ENCODE data around the gene PRODH.

Gene PRODH

DNA sequence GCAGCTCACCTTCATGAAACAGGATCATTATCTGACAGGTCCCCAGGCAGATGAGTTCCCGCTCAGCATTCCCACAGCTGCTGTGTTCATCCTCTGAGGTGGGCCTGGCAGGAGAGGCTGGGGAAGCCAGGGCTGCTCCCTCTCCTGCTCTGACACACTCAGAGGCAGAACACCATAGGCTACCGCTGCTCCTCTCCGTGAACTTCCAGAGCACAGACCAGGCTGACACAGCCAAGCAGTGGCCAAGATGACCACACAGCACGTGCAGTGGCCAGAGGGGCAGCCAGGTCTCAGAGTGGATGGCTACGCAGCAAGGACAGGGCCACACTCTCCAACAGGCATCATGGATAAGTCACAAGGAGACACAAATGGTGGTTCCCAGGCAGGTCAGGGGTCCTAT, 8.5 kb downstream of the PRODH start:
- no peak for TF ChIP-seq CEBPB (IDR thresholded peaks at IDR 0.05)
- TF ChIP-seq TAF1 (IDR thresholded peaks at IDR 0.05; ENCODE audit: low read depth), result no peak
- TF ChIP-seq, protein P1, sequence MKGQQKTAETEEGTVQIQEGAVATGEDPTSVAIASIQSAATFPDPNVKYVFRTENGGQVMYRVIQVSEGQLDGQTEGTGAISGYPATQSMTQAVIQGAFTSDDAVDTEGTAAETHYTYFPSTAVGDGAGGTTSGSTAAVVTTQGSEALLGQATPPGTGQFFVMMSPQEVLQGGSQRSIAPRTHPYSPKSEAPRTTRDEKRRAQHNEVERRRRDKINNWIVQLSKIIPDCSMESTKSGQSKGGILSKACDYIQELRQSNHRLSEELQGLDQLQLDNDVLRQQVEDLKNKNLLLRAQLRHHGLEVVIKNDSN (IDR thresholded peaks at IDR 0.05), result no peak
- TF ChIP-seq CREB1 (IDR thresholded peaks at IDR 0.05; ENCODE audit: low read depth), result no peak
- TF ChIP-seq, protein P2, sequence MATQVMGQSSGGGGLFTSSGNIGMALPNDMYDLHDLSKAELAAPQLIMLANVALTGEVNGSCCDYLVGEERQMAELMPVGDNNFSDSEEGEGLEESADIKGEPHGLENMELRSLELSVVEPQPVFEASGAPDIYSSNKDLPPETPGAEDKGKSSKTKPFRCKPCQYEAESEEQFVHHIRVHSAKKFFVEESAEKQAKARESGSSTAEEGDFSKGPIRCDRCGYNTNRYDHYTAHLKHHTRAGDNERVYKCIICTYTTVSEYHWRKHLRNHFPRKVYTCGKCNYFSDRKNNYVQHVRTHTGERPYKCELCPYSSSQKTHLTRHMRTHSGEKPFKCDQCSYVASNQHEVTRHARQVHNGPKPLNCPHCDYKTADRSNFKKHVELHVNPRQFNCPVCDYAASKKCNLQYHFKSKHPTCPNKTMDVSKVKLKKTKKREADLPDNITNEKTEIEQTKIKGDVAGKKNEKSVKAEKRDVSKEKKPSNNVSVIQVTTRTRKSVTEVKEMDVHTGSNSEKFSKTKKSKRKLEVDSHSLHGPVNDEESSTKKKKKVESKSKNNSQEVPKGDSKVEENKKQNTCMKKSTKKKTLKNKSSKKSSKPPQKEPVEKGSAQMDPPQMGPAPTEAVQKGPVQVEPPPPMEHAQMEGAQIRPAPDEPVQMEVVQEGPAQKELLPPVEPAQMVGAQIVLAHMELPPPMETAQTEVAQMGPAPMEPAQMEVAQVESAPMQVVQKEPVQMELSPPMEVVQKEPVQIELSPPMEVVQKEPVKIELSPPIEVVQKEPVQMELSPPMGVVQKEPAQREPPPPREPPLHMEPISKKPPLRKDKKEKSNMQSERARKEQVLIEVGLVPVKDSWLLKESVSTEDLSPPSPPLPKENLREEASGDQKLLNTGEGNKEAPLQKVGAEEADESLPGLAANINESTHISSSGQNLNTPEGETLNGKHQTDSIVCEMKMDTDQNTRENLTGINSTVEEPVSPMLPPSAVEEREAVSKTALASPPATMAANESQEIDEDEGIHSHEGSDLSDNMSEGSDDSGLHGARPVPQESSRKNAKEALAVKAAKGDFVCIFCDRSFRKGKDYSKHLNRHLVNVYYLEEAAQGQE (IDR thresholded peaks at IDR 0.05; ENCODE audit: low read depth), result no peak
- TF ChIP-seq EGR1 (IDR thresholded peaks at IDR 0.05), result no peak
- TF ChIP-seq NFIC (IDR thresholded peaks at IDR 0.05), result no peak
- TF ChIP-seq, protein P3, sequence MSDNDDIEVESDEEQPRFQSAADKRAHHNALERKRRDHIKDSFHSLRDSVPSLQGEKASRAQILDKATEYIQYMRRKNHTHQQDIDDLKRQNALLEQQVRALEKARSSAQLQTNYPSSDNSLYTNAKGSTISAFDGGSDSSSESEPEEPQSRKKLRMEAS (IDR thresholded peaks at IDR 0.05), result no peak
- TF ChIP-seq TEAD4 (IDR thresholded peaks at IDR 0.05), result no peak
- TF ChIP-seq FOXM1 (IDR thresholded peaks at IDR 0.05; ENCODE audit: borderline replicate concordance, low read depth), result no peak
- no peak for TF ChIP-seq RAD21 (IDR thresholded peaks at IDR 0.05; ENCODE audit: low read depth)
- no peak for TF ChIP-seq ZBTB7A (IDR thresholded peaks at IDR 0.05; ENCODE audit: low read depth)
- TF ChIP-seq YY1 (IDR thresholded peaks at IDR 0.05; ENCODE audit: low read depth), result no peak
- no peak for TF ChIP-seq TCF12 (IDR thresholded peaks at IDR 0.05; ENCODE audit: low read depth)
- TF ChIP-seq EP300 (IDR thresholded peaks at IDR 0.05; ENCODE audit: borderline replicate concordance), result no peak

DNA sequence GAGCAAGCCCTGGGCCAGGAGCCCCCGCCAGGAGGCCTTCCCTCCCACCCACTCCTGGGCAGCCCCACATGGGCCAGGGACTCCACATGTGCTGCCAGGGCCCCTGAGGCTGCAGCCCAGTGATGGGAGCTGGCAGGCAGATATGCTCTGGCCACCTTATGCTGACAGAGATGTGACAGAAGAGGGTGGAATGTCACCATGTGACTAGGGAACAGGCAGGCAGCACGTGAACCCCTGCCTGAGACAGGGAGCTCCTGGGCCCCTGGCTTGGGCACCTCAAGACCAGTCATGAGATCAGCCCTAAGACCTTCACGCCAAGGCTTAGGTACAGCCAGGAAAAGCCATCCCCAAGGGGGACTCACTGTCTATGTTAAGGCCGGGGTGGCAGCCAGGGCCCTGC, 9.1 kb downstream of the PRODH start:
- TF ChIP-seq NFIC (IDR thresholded peaks at IDR 0.05) (no peak), EP300 (IDR thresholded peaks at IDR 0.05; ENCODE audit: borderline replicate concordance) (no peak), CREB1 (IDR thresholded peaks at IDR 0.05; ENCODE audit: low read depth) (no peak), TEAD4 (IDR thresholded peaks at IDR 0.05) (no peak), TAF1 (IDR thresholded peaks at IDR 0.05; ENCODE audit: low read depth) (no peak), YY1 (IDR thresholded peaks at IDR 0.05; ENCODE audit: low read depth) (no peak), RAD21 (IDR thresholded peaks at IDR 0.05; ENCODE audit: low read depth) (no peak), FOXM1 (IDR thresholded peaks at IDR 0.05; ENCODE audit: borderline replicate concordance, low read depth) (no peak), CEBPB (IDR thresholded peaks at IDR 0.05) (no peak), ZBTB7A (IDR thresholded peaks at IDR 0.05; ENCODE audit: low read depth) (no peak), TCF12 (IDR thresholded peaks at IDR 0.05; ENCODE audit: low read depth) (no peak), EGR1 (IDR thresholded peaks at IDR 0.05) (no peak)
- TF ChIP-seq, protein P3 (IDR thresholded peaks at IDR 0.05), result no peak
- TF ChIP-seq, protein P2 (IDR thresholded peaks at IDR 0.05; ENCODE audit: low read depth), result no peak
- TF ChIP-seq, protein P1 (IDR thresholded peaks at IDR 0.05), result no peak

DNA sequence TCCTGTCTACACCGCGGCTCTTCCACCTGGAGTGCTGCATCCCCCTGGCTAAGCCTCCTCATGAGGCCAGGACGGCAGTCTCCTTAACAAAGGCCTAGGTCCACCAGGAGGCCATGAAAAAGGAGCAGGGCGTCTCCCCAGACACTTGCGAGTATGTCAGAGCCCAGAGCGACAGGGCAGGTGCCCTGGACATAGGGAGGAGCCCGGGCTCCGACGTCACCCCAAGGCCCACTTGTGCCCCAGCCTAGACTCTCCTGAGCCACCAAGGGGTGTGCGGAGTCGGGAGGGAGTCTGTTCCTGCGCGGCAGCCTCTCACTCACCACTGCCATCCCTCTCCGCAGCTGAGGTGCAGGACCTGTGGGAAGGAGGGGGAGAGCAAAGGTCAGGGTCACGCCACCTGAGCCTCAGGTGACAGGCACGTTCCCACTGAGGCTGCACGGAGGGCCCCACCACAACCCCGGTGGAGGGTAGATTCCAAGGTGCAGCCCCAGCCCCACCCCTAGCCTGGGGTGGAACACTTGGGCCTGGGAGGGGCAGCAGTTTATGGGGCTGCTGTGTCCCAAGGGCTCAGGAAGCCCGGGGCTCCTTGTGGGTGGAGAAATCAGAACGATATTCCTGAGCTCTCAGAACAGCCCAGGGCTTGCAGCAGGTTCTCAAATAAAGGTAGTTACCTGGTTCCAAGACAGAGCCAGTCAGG, 10.6 kb downstream of the PRODH start:
- TF ChIP-seq, protein P1 (IDR thresholded peaks at IDR 0.05), result no peak
- TF ChIP-seq NFIC (IDR thresholded peaks at IDR 0.05) (no peak), CEBPB (IDR thresholded peaks at IDR 0.05) (no peak), ZBTB7A (IDR thresholded peaks at IDR 0.05; ENCODE audit: low read depth) (no peak), EP300 (IDR thresholded peaks at IDR 0.05; ENCODE audit: borderline replicate concordance) (no peak), RAD21 (IDR thresholded peaks at IDR 0.05; ENCODE audit: low read depth) (no peak), FOXM1 (IDR thresholded peaks at IDR 0.05; ENCODE audit: borderline replicate concordance, low read depth) (no peak), TEAD4 (IDR thresholded peaks at IDR 0.05) (no peak), YY1 (IDR thresholded peaks at IDR 0.05; ENCODE audit: low read depth) (no peak), CREB1 (IDR thresholded peaks at IDR 0.05; ENCODE audit: low read depth) (no peak), EGR1 (IDR thresholded peaks at IDR 0.05) (no peak), TCF12 (IDR thresholded peaks at IDR 0.05; ENCODE audit: low read depth) (no peak), TAF1 (IDR thresholded peaks at IDR 0.05; ENCODE audit: low read depth) (no peak)
- TF ChIP-seq, protein P2 (IDR thresholded peaks at IDR 0.05; ENCODE audit: low read depth), result no peak
- TF ChIP-seq, protein P3 (IDR thresholded peaks at IDR 0.05), result no peak
